GM21447 (cell line): ENCODE data around the gene NEDD4.
"Not testable (repeated sequence)": the region's sequence is repeated elsewhere in the genome, so short reads cannot be mapped to it uniquely, and the experiment has no call there.

ENCODE experiments used
- ATAC-seq: cut with Tn5 transposase; IDR thresholded peaks from one replicate; pipeline ENCODE4 v1.9.1; 2021; ENCODE audit not compliant: unreplicated experiment

Gene NEDD4

DNA sequence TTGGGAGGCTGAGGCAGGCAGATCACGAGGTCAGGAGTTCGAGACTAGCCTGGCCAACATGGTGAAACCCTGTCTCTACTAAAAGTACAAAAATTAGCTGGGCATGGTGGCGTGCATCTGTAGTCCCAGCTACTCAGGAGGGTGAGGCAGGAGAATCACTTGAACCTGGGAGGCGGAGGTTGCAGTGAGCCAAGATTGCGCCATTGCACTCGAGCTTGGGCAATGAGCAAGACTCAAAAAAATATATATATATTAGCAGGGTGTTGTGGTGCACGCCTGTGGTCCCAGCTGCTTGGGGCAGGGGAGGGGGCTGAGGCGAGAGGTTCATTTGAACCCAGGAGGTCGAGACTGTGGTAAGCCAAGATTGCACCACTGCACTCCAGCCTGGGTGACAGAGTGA, 207.8 kb downstream of the NEDD4 start:
- not testable (repeated sequence) for ATAC-seq

DNA sequence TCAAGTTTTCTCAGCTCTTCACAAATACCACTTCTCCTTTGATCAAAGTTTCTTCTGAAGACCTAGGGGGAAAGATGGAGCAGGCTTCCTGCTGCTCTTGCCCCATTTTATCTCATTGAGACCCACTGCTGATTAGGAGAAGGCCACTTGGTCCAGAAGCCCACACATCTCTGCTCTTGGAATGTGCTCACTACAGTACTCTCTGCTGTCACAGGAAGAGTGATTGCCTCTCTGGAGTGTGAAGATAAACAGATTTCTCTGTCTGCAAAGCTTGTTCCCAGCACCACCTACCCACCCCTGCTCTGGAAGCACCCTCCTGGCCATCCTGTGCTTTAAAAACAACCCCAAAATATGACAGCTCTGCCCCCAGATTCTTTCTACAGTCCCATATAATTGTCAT, 209.1 kb downstream of the NEDD4 start:
- ATAC-seq = no peak

DNA sequence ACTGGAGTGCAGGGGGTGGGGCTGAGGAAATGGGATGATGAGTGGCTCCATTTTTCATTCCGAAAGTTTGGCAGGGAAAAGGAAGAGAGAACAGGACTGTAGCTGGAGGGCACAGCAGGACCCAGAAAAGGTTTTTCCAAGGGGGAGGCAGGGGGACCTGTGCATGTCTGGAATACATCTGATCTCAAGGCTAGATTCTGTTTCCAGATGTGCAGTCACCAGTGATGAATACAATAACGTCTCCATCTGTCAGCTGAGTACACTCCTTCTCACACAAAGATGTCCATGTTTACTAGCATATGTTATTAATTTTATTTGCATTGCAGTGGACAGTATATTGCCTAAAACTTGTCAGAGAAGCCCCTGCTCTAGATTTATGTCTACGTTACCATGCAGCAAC, 210.5 kb downstream of the NEDD4 start:
- no peak for ATAC-seq

DNA sequence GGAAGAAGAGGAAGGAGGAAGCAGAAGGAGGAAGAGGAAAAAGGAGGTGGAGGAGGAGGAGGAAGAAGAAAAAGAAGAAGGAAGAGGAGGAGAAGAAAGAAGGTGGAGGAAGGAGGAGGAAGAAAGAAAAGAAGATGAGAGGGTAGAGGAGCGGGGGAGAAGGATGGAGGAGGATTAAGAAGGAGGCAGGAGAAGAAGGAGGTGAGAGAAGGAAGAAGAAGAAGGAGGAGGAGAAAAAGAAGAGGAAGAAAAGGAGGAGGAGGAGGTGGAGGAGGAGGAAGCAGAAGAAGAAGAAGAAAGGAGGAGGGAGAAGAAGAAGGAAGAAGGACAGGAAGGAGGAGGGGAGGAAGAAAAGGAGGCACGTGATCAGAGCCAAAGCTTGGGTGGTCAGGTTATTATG, 213.1 kb downstream of the NEDD4 start:
- no peak for ATAC-seq

DNA sequence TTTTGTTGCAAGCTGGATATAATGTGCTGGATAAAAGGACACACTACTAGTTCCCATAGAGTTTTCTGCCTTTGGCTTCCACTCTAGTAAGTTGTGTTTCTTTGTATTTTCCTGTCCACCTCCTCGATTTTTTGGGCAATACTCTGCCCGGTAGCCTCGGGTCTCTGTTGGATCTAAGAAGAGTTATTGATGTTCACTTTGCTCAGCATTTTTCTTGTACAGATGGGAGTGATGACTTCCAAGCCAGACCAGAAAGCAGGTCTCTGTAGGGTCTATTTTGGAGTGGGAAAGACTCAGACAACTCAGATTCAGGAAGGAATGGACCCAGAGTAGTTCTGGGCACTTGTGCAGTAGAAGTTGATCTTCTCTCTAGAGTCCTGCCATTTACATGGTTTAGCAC, 214.5 kb downstream of the NEDD4 start:
- ATAC-seq = no peak
